ENCODE measurements around the gene NFE2. TPM values are rescaled to one million over a fixed set of nuclear protein-coding genes. Genes with fewer than 3 reads are reported as not detected.
A peak's percentile ranks its signal among the peaks of the same experiment; 100 is the strongest.

The NFE2 gene
- total RNA-seq, 4 donors from 2014 or later = 0.64 to 8.0 (median 1.8) TPM; not detected in 1

DNA sequence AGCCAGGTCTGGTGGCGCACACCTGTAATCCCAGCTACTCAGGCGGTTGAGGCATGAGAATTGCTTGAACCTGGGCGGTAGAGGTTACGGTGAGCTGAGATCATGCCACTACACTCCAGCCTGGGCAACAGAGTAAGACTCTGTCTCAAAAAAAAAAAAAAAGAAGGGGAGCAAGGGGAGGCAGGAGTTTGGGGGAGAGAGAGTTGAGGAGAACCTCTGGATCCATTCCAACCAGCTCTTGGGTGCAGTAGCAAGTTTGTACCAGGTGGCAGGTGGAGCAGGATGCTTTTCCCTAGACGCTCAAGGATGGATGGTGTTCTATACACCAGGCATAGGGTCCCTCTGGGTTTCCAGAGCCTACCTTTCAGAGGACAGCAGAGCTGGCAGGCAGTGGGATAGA is 1.9 kb downstream of the NFE2 start:
- no peaks in the 10 kb centered on the region for H3K36me3 ChIP-seq
- H3K9me3 ChIP-seq = no peaks in the 10 kb centered on the region
- TF ChIP-seq POLR2A (IDR thresholded peaks at IDR 0.05) = no peak
- TF ChIP-seq, protein P1, sequence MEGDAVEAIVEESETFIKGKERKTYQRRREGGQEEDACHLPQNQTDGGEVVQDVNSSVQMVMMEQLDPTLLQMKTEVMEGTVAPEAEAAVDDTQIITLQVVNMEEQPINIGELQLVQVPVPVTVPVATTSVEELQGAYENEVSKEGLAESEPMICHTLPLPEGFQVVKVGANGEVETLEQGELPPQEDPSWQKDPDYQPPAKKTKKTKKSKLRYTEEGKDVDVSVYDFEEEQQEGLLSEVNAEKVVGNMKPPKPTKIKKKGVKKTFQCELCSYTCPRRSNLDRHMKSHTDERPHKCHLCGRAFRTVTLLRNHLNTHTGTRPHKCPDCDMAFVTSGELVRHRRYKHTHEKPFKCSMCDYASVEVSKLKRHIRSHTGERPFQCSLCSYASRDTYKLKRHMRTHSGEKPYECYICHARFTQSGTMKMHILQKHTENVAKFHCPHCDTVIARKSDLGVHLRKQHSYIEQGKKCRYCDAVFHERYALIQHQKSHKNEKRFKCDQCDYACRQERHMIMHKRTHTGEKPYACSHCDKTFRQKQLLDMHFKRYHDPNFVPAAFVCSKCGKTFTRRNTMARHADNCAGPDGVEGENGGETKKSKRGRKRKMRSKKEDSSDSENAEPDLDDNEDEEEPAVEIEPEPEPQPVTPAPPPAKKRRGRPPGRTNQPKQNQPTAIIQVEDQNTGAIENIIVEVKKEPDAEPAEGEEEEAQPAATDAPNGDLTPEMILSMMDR (IDR thresholded peaks at IDR 0.05 in 4 of 5, conservative IDR thresholded peaks at IDR 0.05 in 1 of 5) = no peak
- H3K4me3 ChIP-seq = no peak overlapping the region
- intact Hi-C loops (cut with DNase I; ENCODE audit: low total_unique reads) = no loop called here
- in situ Hi-C loops (cut with MboI; ENCODE audit: low sequenced_read_pairs in 4 of 4) = no loop called here
- no peak for ATAC-seq
- H3K27ac ChIP-seq = no peak overlapping the region
- no peak for DNase-seq
- H3K27me3 ChIP-seq = no peaks in the 10 kb centered on the region
- H3K4me1 ChIP-seq = peaks cover 13 to 17% of the 10 kb centered on the region in 2 donors

DNA sequence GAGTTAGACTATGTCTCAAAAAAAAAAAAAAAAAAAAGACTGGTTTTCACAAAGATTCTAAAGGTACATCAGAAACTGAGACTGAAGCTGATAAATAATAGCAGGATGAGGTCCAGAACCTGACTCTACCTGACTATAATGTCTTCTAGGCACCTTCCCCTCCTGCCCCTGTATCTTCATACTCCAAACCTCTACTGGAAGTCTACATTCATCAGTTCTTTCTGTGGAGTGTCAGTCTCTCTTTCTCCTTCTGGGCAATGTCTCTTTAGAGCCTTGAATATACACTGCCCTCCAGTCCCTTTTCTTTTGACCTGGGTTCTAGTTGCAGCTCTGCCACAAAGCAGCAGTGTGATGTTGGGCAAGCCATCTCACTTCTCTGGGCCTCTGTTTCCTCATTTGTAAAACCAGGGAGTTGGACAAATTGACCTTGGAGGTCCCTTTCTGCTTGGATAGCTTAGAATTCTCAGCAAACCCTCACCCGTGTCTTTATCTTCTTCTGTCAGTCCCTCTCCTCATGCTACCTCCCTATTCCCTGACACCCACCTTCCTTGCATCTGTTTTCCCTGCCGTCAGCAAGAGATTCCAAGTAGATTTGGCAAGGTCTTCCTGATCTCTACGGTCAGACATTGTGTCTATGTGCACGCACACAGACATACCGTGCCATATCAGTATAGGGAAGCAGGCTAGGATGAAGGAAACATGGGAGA is 4.3 kb downstream of the NFE2 start:
- TF ChIP-seq, protein P1 (IDR thresholded peaks at IDR 0.05 in 4 of 5, conservative IDR thresholded peaks at IDR 0.05 in 1 of 5) = no peak
- TF ChIP-seq POLR2A (IDR thresholded peaks at IDR 0.05) = no peak
- H3K27me3 ChIP-seq = no peaks in the 10 kb centered on the region
- no peak overlapping the region for H3K27ac ChIP-seq
- peaks cover 13 to 14% of the 10 kb centered on the region in 2 donors for H3K4me1 ChIP-seq
- ATAC-seq = no peak
- in situ Hi-C loops (cut with MboI; ENCODE audit: low sequenced_read_pairs in 4 of 4) = no loop called here
- DNase-seq = no peak
- no peaks in the 10 kb centered on the region for H3K9me3 ChIP-seq
- intact Hi-C loops (cut with DNase I; ENCODE audit: low total_unique reads) = no loop called here
- no peak overlapping the region for H3K4me3 ChIP-seq
- H3K36me3 ChIP-seq = no peaks in the 10 kb centered on the region

DNA sequence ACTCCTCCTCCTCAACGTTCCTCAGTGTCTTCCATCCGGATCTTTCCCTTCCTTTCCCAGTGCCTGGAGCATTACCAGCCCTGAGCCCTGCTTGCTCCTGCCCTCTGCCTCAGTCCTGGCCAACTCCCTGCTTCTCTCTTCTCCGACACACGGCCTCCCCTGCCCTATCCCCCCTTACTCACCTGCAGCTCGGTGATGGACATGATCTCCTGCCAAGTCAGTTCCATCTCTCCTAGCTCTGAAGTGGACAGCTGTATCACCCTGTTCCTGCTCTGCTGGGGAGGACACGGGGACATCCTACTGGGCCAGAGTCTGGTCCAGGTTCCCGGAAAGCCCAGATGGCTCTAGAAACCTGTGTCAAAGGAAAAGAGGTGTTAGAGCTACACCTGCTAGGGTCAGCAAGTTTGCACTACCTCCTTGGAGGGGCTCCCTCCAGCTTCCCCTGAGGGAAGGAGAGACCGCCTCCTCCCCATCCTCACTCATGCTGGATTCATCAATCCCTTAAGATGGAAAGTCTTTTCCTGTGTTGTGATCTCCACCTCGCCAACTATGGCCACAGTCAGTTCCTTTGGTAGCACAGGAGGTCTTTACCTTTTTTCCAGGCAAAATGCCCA is 5.8 kb downstream of the NFE2 start:
- in situ Hi-C loops (cut with MboI; ENCODE audit: low sequenced_read_pairs in 4 of 4) (no loop called here), intact Hi-C loops (cut with DNase I; ENCODE audit: low total_unique reads) (loop anchor here (1.0 kb wide), 1 partner anchor 29 kb away; no protein-coding TSS in a partner anchor)
- Histone ChIP-seq H3K4me3 (no peak overlapping the region), H3K36me3 (no peaks in the 10 kb centered on the region), H3K9me3 (no peaks in the 10 kb centered on the region), H3K27ac (no peak overlapping the region), H3K4me1 (peaks cover under 1 to 2% of the 10 kb centered on the region in 2 donors), H3K27me3 (no peaks in the 10 kb centered on the region)
- TF ChIP-seq, protein P1 (IDR thresholded peaks at IDR 0.05 in 4 of 5, conservative IDR thresholded peaks at IDR 0.05 in 1 of 5) = no peak
- TF ChIP-seq POLR2A (IDR thresholded peaks at IDR 0.05) = no peak
- ATAC-seq (no peak), DNase-seq (no peak)

DNA sequence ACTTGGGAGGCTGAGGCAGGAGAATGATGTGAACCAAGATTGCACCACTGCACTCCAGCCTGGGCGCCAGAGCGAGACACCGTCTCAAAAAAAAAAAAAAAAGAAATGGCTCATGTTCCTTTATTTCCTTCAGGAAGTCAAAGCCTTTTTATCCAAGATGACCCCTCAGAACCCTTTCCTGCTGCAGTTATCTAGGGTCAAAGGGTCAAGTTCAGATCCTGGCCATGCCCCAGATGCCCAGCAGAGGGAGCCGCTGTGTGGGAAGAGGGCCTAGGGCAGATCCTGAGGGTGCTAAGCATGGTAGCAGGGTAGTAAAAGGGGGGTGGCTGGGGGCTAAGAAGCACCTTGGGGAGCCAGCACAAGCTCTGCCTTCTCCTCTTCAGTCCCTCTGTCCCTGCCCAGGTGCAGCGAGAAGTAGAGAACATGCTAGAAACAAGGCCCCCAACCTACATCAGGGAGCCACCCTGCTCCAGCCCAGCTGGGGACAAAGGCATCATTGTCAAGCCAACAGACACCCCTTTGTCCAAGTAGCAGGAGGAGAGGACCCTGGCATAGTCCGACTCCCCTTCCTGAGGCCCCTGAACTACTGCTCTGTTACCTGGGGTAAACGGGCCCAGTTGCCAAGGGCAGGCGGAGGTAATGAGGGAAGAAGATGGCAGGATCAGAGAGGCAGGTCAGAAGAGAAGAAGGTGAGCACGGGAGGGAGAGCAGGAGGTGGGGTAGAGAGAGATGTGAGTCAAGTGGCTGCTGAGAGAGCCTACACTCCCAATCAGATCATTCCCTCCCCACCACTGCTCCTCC is 6.5 kb downstream of the NFE2 start:
- no peaks in the 10 kb centered on the region for H3K27me3 ChIP-seq
- no peak overlapping the region for H3K27ac ChIP-seq
- DNase-seq (peak in 1 of 2 donors; percentile 38), ATAC-seq (peak; percentile 33 to 60)
- in situ Hi-C loops (cut with MboI; ENCODE audit: low sequenced_read_pairs in 4 of 4) = no loop called here
- intact Hi-C loops (cut with DNase I; ENCODE audit: low total_unique reads) = loop anchor here (1.0 kb wide), 1 partner anchor 30 kb away; no protein-coding TSS in a partner anchor
- TF ChIP-seq POLR2A (IDR thresholded peaks at IDR 0.05) = no peak
- TF ChIP-seq, protein P1 (IDR thresholded peaks at IDR 0.05 in 4 of 5, conservative IDR thresholded peaks at IDR 0.05 in 1 of 5) = peak; percentile 64 to 76 (median 69)
- no peaks in the 10 kb centered on the region for H3K36me3 ChIP-seq
- no peaks in the 10 kb centered on the region for H3K9me3 ChIP-seq
- no peak overlapping the region for H3K4me3 ChIP-seq
- peaks cover 0 to under 1% of the 10 kb centered on the region in 2 donors for H3K4me1 ChIP-seq
